ENCODE measurements around the gene PBX1. TPM values are rescaled to one million over a fixed set of nuclear protein-coding genes. Genes with fewer than 3 reads are reported as not detected.

PBX1 gene
- total RNA-seq, 1 experiment from 2014 or later: 102 TPM

- TF ChIP-seq ATF6 (CRISPR knock-in tag; IDR thresholded peaks at IDR 0.05): no peak
- no peak for TF ChIP-seq FOXP1 (CRISPR knock-in tag; IDR thresholded peaks at IDR 0.05; ENCODE audit: borderline replicate concordance)
- TF ChIP-seq, protein P1, sequence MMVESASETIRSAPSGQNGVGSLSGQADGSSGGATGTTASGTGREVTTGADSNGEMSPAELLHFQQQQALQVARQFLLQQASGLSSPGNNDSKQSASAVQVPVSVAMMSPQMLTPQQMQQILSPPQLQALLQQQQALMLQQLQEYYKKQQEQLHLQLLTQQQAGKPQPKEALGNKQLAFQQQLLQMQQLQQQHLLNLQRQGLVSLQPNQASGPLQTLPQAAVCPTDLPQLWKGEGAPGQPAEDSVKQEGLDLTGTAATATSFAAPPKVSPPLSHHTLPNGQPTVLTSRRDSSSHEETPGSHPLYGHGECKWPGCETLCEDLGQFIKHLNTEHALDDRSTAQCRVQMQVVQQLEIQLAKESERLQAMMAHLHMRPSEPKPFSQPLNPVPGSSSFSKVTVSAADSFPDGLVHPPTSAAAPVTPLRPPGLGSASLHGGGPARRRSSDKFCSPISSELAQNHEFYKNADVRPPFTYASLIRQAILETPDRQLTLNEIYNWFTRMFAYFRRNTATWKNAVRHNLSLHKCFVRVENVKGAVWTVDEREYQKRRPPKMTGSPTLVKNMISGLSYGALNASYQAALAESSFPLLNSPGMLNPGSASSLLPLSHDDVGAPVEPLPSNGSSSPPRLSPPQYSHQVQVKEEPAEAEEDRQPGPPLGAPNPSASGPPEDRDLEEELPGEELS (CRISPR knock-in tag; IDR thresholded peaks at IDR 0.05): no peak
Measured at GRCh38 chr1:164687777-164688176, 128.8 kb downstream of the PBX1 start (continued).

DNA sequence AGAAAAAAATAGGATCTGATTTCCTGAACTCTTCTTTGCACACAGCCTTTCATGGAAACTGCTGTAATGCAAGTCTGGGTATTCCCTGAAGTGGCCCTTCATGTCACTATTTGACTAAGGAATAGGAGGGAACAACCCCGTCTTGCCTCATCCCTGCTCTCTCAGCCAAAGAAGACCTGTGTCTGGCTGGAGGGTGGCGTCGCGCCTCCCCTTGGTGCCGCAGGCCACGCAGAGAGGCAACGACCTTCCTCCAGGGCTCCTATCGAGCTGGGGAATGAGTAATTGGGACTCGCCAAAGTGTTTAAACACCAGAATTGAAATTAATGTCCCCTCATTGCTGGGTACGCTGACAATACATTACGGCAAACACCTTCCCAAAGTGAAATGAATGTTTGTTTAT is 129.8 kb downstream of the PBX1 start:
- H3K27me3 Mint-ChIP-seq (ENCODE audit: low read depth): no peaks in the 10 kb centered on the region
- POLR2A ChIA-PET: no interaction called here
- peaks cover 11% of the 10 kb centered on the region for H3K36me3 Mint-ChIP-seq
- TF ChIP-seq ETV6 (CRISPR knock-in tag; IDR thresholded peaks at IDR 0.05) (no peak), FOXJ3 (CRISPR knock-in tag; IDR thresholded peaks at IDR 0.05; ENCODE audit: borderline replicate concordance) (no peak), CREM (CRISPR knock-in tag; IDR thresholded peaks at IDR 0.05) (no peak), TEAD1 (CRISPR knock-in tag; IDR thresholded peaks at IDR 0.05) (no peak), NFATC4 (CRISPR knock-in tag; IDR thresholded peaks at IDR 0.05) (no peak), ZNF396 (CRISPR knock-in tag; IDR thresholded peaks at IDR 0.05; ENCODE audit: borderline replicate concordance) (no peak), ZNF121 (CRISPR knock-in tag; IDR thresholded peaks at IDR 0.05) (no peak), ZBTB21 (CRISPR knock-in tag; IDR thresholded peaks at IDR 0.05; ENCODE audit: borderline replicate concordance) (no peak), CBFB (CRISPR knock-in tag; IDR thresholded peaks at IDR 0.05; ENCODE audit: low read depth) (no peak), RORB (CRISPR knock-in tag; IDR thresholded peaks at IDR 0.05) (no peak), ELF4 (CRISPR knock-in tag; IDR thresholded peaks at IDR 0.05; ENCODE audit: low read depth) (no peak), FOXK1 (CRISPR knock-in tag; IDR thresholded peaks at IDR 0.05) (no peak), ZNF281 (CRISPR knock-in tag; IDR thresholded peaks at IDR 0.05) (no peak), PRRX2 (CRISPR knock-in tag; IDR thresholded peaks at IDR 0.05) (no peak), NFE2L1 (CRISPR knock-in tag; IDR thresholded peaks at IDR 0.05) (no peak)
- TF ChIP-seq, protein P2, sequence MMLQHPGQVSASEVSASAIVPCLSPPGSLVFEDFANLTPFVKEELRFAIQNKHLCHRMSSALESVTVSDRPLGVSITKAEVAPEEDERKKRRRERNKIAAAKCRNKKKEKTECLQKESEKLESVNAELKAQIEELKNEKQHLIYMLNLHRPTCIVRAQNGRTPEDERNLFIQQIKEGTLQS (CRISPR knock-in tag; conservative IDR thresholded peaks at IDR 0.05): no peak
- TF ChIP-seq, protein P3, sequence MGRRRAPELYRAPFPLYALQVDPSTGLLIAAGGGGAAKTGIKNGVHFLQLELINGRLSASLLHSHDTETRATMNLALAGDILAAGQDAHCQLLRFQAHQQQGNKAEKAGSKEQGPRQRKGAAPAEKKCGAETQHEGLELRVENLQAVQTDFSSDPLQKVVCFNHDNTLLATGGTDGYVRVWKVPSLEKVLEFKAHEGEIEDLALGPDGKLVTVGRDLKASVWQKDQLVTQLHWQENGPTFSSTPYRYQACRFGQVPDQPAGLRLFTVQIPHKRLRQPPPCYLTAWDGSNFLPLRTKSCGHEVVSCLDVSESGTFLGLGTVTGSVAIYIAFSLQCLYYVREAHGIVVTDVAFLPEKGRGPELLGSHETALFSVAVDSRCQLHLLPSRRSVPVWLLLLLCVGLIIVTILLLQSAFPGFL (CRISPR knock-in tag; IDR thresholded peaks at IDR 0.05; ENCODE audit: borderline replicate concordance): no peak
- TF ChIP-seq, protein P4, sequence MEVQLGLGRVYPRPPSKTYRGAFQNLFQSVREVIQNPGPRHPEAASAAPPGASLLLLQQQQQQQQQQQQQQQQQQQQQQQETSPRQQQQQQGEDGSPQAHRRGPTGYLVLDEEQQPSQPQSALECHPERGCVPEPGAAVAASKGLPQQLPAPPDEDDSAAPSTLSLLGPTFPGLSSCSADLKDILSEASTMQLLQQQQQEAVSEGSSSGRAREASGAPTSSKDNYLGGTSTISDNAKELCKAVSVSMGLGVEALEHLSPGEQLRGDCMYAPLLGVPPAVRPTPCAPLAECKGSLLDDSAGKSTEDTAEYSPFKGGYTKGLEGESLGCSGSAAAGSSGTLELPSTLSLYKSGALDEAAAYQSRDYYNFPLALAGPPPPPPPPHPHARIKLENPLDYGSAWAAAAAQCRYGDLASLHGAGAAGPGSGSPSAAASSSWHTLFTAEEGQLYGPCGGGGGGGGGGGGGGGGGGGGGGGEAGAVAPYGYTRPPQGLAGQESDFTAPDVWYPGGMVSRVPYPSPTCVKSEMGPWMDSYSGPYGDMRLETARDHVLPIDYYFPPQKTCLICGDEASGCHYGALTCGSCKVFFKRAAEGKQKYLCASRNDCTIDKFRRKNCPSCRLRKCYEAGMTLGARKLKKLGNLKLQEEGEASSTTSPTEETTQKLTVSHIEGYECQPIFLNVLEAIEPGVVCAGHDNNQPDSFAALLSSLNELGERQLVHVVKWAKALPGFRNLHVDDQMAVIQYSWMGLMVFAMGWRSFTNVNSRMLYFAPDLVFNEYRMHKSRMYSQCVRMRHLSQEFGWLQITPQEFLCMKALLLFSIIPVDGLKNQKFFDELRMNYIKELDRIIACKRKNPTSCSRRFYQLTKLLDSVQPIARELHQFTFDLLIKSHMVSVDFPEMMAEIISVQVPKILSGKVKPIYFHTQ (CRISPR knock-in tag; IDR thresholded peaks at IDR 0.05): no peak
- H3K4me3 Mint-ChIP-seq: no peak overlapping the region
- ATAC-seq: no peak
- peaks cover 33% of the 10 kb centered on the region for H3K4me1 Mint-ChIP-seq
- H3K27ac Mint-ChIP-seq: peak overlapping the region; percentile 52; the same call in 1 of the 2 replicates
- no peaks in the 10 kb centered on the region for H3K9me3 Mint-ChIP-seq
- no peak for DNase-seq (ENCODE audit: low spot score)
- CTCF ChIA-PET: interaction anchor here (1.0 to 2.5 kb wide), 2 partner anchors 15 to 98 kb away, joined by 4 to 21 read pairs; no protein-coding TSS in a partner anchor
